ENCODE results near the gene POFUT1.

DNA sequence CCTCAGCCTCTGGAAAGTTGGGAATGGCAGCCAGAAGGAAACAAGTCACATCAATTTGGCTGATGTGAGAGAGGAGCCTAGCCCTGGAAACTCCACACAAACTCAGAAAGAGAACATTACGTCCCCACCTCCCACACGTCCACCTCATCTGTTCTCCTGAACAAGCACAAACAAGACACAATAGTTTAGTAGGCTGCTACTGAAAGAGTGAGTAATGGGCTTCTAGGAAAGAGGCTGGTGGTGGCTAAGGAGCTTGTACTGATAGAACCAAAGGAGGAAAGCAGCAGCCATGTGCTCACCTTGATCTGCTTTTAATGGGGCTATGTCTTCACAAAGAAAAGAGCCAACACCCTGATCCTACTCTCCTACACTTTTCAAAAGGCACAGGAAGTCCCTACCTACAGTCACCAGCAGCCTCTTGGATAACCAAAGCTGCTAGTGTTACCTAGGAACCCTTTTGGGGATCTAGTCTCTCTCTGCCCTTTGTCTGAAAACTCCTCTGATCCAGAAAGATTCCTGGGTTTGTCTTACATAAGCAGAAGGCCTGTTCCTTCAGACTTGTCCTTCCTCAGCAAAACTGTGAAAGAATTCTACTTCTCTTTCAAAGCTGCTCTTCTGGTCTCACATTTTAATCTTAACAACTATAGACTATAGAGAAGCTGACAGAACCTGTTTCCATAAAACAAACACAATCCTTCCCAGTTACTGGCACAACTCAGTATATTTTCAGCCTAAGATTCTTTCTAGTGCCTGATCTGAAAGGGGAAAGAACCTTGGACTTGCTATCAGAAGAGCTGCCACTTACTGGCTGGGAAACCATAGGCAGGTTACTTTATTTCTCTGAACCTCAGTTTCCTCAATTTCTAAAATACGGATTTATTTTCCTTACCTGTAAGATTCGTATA is 3.2 kb upstream of the POFUT1 start:
- TF ChIP-seq, protein P1, sequence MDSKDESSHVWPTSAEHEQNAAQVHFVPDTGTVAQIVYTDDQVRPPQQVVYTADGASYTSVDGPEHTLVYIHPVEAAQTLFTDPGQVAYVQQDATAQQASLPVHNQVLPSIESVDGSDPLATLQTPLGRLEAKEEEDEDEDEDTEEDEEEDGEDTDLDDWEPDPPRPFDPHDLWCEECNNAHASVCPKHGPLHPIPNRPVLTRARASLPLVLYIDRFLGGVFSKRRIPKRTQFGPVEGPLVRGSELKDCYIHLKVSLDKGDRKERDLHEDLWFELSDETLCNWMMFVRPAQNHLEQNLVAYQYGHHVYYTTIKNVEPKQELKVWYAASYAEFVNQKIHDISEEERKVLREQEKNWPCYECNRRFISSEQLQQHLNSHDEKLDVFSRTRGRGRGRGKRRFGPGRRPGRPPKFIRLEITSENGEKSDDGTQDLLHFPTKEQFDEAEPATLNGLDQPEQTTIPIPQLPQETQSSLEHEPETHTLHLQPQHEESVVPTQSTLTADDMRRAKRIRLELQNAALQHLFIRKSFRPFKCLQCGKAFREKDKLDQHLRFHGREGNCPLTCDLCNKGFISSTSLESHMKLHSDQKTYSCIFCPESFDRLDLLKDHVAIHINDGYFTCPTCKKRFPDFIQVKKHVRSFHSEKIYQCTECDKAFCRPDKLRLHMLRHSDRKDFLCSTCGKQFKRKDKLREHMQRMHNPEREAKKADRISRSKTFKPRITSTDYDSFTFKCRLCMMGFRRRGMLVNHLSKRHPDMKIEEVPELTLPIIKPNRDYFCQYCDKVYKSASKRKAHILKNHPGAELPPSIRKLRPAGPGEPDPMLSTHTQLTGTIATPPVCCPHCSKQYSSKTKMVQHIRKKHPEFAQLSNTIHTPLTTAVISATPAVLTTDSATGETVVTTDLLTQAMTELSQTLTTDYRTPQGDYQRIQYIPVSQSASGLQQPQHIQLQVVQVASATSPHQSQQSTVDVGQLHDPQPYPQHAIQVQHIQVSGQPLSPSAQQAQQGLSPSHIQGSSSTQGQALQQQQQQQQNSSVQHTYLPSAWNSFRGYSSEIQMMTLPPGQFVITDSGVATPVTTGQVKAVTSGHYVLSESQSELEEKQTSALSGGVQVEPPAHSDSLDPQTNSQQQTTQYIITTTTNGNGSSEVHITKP (tag by site-specific recombination; IDR thresholded peaks at IDR 0.05): no peak
- TF ChIP-seq, protein P2, sequence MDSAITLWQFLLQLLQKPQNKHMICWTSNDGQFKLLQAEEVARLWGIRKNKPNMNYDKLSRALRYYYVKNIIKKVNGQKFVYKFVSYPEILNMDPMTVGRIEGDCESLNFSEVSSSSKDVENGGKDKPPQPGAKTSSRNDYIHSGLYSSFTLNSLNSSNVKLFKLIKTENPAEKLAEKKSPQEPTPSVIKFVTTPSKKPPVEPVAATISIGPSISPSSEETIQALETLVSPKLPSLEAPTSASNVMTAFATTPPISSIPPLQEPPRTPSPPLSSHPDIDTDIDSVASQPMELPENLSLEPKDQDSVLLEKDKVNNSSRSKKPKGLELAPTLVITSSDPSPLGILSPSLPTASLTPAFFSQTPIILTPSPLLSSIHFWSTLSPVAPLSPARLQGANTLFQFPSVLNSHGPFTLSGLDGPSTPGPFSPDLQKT (IDR thresholded peaks at IDR 0.05; ENCODE audit: borderline replicate concordance, low read depth, low read length): no peak
- TF ChIP-seq ZNF175 (tag by site-specific recombination; IDR thresholded peaks at IDR 0.05) (no peak), TCF7L2 (IDR thresholded peaks at IDR 0.05; ENCODE audit: borderline replicate concordance, low read depth, low read length) (no peak), ZNF211 (tag by site-specific recombination; IDR thresholded peaks at IDR 0.05; ENCODE audit: low read depth) (no peak), HOXD13 (CRISPR knock-in tag; IDR thresholded peaks at IDR 0.05; ENCODE audit: borderline replicate concordance) (no peak)
- TF ChIP-seq, protein P3, sequence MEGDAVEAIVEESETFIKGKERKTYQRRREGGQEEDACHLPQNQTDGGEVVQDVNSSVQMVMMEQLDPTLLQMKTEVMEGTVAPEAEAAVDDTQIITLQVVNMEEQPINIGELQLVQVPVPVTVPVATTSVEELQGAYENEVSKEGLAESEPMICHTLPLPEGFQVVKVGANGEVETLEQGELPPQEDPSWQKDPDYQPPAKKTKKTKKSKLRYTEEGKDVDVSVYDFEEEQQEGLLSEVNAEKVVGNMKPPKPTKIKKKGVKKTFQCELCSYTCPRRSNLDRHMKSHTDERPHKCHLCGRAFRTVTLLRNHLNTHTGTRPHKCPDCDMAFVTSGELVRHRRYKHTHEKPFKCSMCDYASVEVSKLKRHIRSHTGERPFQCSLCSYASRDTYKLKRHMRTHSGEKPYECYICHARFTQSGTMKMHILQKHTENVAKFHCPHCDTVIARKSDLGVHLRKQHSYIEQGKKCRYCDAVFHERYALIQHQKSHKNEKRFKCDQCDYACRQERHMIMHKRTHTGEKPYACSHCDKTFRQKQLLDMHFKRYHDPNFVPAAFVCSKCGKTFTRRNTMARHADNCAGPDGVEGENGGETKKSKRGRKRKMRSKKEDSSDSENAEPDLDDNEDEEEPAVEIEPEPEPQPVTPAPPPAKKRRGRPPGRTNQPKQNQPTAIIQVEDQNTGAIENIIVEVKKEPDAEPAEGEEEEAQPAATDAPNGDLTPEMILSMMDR (tag by site-specific recombination; IDR thresholded peaks at IDR 0.05): no peak
- TF ChIP-seq, protein P4, sequence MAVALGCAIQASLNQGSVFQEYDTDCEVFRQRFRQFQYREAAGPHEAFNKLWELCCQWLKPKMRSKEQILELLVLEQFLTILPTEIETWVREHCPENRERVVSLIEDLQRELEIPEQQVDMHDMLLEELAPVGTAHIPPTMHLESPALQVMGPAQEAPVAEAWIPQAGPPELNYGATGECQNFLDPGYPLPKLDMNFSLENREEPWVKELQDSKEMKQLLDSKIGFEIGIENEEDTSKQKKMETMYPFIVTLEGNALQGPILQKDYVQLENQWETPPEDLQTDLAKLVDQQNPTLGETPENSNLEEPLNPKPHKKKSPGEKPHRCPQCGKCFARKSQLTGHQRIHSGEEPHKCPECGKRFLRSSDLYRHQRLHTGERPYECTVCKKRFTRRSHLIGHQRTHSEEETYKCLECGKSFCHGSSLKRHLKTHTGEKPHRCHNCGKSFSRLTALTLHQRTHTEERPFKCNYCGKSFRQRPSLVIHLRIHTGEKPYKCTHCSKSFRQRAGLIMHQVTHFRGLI (tag by site-specific recombination; IDR thresholded peaks at IDR 0.05): no peak
